ENCODE results near the gene PPP1R26.

- TF ChIP-seq MYC (IDR thresholded peaks at IDR 0.05; ENCODE audit: low read depth, low read length) (no peak), POLR2A (IDR thresholded peaks at IDR 0.05; ENCODE audit: extremely low read depth, insufficient read length) (no peak), CTCF (IDR thresholded peaks at IDR 0.05; ENCODE audit: low read depth, low read length) (no peak)
Measured at GRCh38 chr9:135514342-135515082, 34.9 kb downstream of the PPP1R26 start.

All from NB4 (cell line).